Kidney (tissue), 14 donors: ENCODE measurements around the gene EIF2B4. TPM values are rescaled to one million over a fixed set of nuclear protein-coding genes. Genes with fewer than 3 reads are reported as not detected.
"Not testable (repeated sequence)": the region's sequence is repeated elsewhere in the genome, so short reads cannot be mapped to it uniquely, and the experiment has no call there.

Experiments used
- DNase-seq, 5 donors: peaks; one replicate each; pipeline ENCODE4 v3.0.0-alpha.2; 2013 to 2020
- FAIRE-seq: peaks from 2 replicates; lab custom pipeline; 2012; peaks lifted over from hg19 to GRCh38; lab: Jason Lieb, UNC
- H3K27ac ChIP-seq, 2 donors: one replicate each; pipeline ENCODE4 v1.7.0; 2013; ENCODE audit warnings: low read depth in 2 of 2, low read length in 2 of 2, inconsistent platforms in 1 of 2
- H3K27me3 ChIP-seq: one replicate; pipeline ENCODE4 v1.7.1; 2013; ENCODE audit warnings: low read length, inconsistent platforms; ENCODE audit not compliant: control insufficient read depth, insufficient read depth
- H3K36me3 ChIP-seq, 3 donors: one replicate each; pipeline versions ENCODE4 v1.7.0 to v1.7.1; 2013; ENCODE audit warnings: low read length in 3 of 3, control low read depth in 1 of 3, inconsistent platforms in 1 of 3; ENCODE audit not compliant: insufficient read depth in 3 of 3, control insufficient read depth in 2 of 3
- H3K4me1 ChIP-seq, 3 donors: one replicate each; pipeline versions ENCODE4 v1.7.0 to v1.7.1; 2013; ENCODE audit warnings: low read length in 3 of 3, inconsistent platforms in 1 of 3, low read depth in 1 of 3; ENCODE audit not compliant: control insufficient read depth in 2 of 3, insufficient read depth in 2 of 3
- H3K4me3 ChIP-seq, 3 donors: one replicate each; pipeline versions ENCODE4 v1.7.0 to v1.8.1; 2013; ENCODE audit warnings: low read length in 3 of 3, control low read depth in 1 of 3, inconsistent platforms in 1 of 3
- H3K9ac ChIP-seq, 3 donors: one replicate each; pipeline versions ENCODE4 v1.7.0 to v1.7.1; 2013; ENCODE audit warnings: low read length in 3 of 3, control low read depth in 1 of 3, inconsistent platforms in 1 of 3
- H3K9me3 ChIP-seq, 3 donors: one replicate each; pipeline versions ENCODE4 v1.7.0 to v1.7.1; 2013; ENCODE audit warnings: low read length in 3 of 3, control low read depth in 1 of 3, inconsistent platforms in 1 of 3; ENCODE audit not compliant: control insufficient read depth in 2 of 3, insufficient read depth in 1 of 3
- intact Hi-C: fragments of 100-400 bp; cut with DNase I; formaldehyde crosslinking; loops from one replicate; pipeline ENCODE4 v1.11.1; 2022
- polyA plus RNA-seq: library from polyadenylated mRNA; stranded (reverse); fragments of 350-450 nt; fragmentation: Illumina TruSeq; extraction: RNeasy Lipid Tissue Mini Kit (QIAGEN cat#74804); gene quantifications from one replicate; pipeline ENCODE4 v1.2.3, GENCODE V29; 2014; ENCODE audit warnings: low read depth, low replicate concordance; ENCODE audit not compliant: insufficient read depth
- total RNA-seq: library from RNA; stranded (reverse); fragmentation: NEBNext Ultra II Directional; extraction: Animal tissue kit (Norgen Biotek cat#: 25700); gene quantifications from one replicate; pipeline ENCODE4 v1.2.1, GENCODE V29; 2021
- TF ChIP-seq, protein P1 (sequence below): IDR thresholded peaks from 3 replicates; pipeline ENCODE4 v1.5.1; 2012; ENCODE audit warnings: mild to moderate bottlenecking, moderate library complexity, borderline replicate concordance; ENCODE audit not compliant: insufficient read depth; ENCODE audit errors: extremely low read depth
- donor health status: control.
- donor health status: control.
- donor health status: control.
- donor health status: control.
- donor health status: control.
- donor health status: DM: yes; HTN: yes; CAD: no.
- donor health status: Normal renal cell carcinoma (clear cell type).

The EIF2B4 gene
- total and polyA plus RNA-seq, 2 donors from 2014 or later: 35.8 to 49.6 TPM

- TF ChIP-seq, protein P1, sequence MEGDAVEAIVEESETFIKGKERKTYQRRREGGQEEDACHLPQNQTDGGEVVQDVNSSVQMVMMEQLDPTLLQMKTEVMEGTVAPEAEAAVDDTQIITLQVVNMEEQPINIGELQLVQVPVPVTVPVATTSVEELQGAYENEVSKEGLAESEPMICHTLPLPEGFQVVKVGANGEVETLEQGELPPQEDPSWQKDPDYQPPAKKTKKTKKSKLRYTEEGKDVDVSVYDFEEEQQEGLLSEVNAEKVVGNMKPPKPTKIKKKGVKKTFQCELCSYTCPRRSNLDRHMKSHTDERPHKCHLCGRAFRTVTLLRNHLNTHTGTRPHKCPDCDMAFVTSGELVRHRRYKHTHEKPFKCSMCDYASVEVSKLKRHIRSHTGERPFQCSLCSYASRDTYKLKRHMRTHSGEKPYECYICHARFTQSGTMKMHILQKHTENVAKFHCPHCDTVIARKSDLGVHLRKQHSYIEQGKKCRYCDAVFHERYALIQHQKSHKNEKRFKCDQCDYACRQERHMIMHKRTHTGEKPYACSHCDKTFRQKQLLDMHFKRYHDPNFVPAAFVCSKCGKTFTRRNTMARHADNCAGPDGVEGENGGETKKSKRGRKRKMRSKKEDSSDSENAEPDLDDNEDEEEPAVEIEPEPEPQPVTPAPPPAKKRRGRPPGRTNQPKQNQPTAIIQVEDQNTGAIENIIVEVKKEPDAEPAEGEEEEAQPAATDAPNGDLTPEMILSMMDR: no peak
- H3K36me3 ChIP-seq: no peaks in the 10 kb centered on the region
- H3K27ac ChIP-seq: no peak overlapping the region
- DNase-seq (peak in 2 of 5 donors; percentile 29 to 49), FAIRE-seq (no peak)
- no peaks in the 10 kb centered on the region for H3K9me3 ChIP-seq
- intact Hi-C loops: no loop called here
- H3K27me3 ChIP-seq: no peaks in the 10 kb centered on the region
- H3K4me1 ChIP-seq: peaks cover 0 to 10% (median 8%) of the 10 kb centered on the region in 3 donors
- no peak overlapping the region for H3K4me3 ChIP-seq
- H3K9ac ChIP-seq: no peak overlapping the region
Observed at GRCh38 chr2:27353762-27354596, 16.2 kb downstream of the EIF2B4 start.

- H3K4me1 ChIP-seq, H3K27ac ChIP-seq, intact Hi-C loops, H3K9me3 ChIP-seq, H3K36me3 ChIP-seq, H3K27me3 ChIP-seq, DNase-seq, H3K9ac ChIP-seq, FAIRE-seq, H3K4me3 ChIP-seq: not testable (repeated sequence)
Observed at GRCh38 chr2:27353386-27353761, 16.8 kb downstream of the EIF2B4 start.

DNA sequence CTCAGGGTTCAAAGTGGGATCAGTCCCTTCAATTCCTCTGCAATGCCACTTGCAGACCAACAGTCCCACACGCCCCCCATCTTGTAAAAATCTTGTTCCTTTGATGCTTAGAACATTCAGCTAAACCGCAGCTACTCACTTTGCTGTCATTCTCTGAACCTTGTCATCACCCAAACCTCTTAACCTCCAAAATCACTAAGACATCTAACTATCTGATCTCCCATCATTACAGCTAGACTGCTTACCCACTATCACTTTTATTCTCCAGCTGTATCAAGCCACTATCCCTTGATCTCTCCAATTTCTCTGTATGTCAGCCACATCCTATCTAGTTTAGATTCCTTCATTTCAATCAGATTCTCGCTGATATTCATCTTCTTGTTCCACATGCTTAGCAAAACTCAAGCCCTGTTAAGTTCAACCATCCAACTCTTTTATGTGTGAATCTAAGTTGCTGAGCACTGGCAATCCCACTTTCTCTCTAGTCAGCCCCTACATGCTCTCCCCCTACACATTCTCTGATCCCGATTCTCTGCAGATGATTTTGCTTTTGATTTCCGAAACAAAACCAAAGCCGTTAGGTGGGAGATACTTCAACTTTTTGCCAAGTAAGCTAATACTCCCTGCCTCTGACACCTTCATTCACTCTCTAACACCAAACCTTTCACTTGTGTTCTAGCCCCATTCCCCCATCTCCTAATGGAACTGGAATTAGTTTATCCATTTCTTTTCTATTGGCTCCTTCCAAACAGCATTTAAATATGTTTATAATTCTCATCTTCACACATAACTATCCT is 18.1 kb downstream of the EIF2B4 start:
- Histone ChIP-seq H3K9me3 (no peaks in the 10 kb centered on the region), H3K9ac (no peak overlapping the region), H3K4me3 (no peak overlapping the region), H3K36me3 (no peaks in the 10 kb centered on the region), H3K4me1 (peaks cover 0 to 3% (median 0%) of the 10 kb centered on the region in 3 donors), H3K27me3 (no peaks in the 10 kb centered on the region), H3K27ac (no peak overlapping the region)
- TF ChIP-seq, protein P1: no peak
- intact Hi-C loops: no loop called here
- DNase-seq (no peak), FAIRE-seq (no peak)

- Histone ChIP-seq H3K27me3 (no peaks in the 10 kb centered on the region), H3K4me3 (no peak overlapping the region), H3K27ac (no peak overlapping the region), H3K9me3 (no peaks in the 10 kb centered on the region), H3K36me3 (no peaks in the 10 kb centered on the region), H3K4me1 (no peaks in the 10 kb centered on the region), H3K9ac (no peak overlapping the region)
- DNase-seq (no peak), FAIRE-seq (no peak)
- TF ChIP-seq, protein P1: no peak
- intact Hi-C loops: no loop called here
Observed at GRCh38 chr2:27350106-27350693, 19.9 kb downstream of the EIF2B4 start.
